Measurements from ENCODE around the gene FAT2.

FAT2 gene

DNA sequence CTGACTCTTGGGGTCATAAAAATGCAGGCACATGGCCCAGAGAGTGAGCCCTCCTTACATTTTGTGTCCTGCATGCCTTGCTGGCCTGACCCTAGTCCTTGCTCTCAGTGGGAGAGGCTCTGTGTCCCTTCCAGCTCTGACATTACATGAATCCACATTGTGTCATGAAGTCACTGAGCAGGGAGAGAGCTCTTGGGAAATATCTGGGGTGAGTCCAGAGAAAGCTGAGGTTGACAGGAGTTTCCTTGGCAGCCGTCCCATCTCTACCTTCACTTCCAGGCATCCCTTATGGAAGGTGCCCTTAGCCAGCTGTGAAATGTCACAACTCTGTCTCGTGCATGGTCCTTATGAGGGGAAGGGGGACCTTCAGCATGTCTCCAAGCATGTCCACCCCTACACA, 41.0 kb downstream of the FAT2 start:
- no peak for ATAC-seq
- no peak for TF ChIP-seq ZC3H10 (CRISPR knock-in tag; IDR thresholded peaks at IDR 0.05)
- TF ChIP-seq CSDC2 (CRISPR knock-in tag; IDR thresholded peaks at IDR 0.05), result no peak
- TF ChIP-seq, protein P1, sequence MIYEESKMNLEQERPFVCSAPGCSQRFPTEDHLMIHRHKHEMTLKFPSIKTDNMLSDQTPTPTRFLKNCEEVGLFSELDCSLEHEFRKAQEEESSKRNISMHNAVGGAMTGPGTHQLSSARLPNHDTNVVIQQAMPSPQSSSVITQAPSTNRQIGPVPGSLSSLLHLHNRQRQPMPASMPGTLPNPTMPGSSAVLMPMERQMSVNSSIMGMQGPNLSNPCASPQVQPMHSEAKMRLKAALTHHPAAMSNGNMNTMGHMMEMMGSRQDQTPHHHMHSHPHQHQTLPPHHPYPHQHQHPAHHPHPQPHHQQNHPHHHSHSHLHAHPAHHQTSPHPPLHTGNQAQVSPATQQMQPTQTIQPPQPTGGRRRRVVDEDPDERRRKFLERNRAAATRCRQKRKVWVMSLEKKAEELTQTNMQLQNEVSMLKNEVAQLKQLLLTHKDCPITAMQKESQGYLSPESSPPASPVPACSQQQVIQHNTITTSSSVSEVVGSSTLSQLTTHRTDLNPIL (CRISPR knock-in tag; IDR thresholded peaks at IDR 0.05; ENCODE audit: low read depth), result no peak
- TF ChIP-seq ZNF8 (CRISPR knock-in tag; IDR thresholded peaks at IDR 0.05), result no peak
- TF ChIP-seq TOX (CRISPR knock-in tag; IDR thresholded peaks at IDR 0.05; ENCODE audit: borderline replicate concordance), result no peak
- TF ChIP-seq ZFP30 (CRISPR knock-in tag; IDR thresholded peaks at IDR 0.05), result no peak
- no peak for TF ChIP-seq GLIS3 (CRISPR knock-in tag; IDR thresholded peaks at IDR 0.05)
- TF ChIP-seq TCF4 (CRISPR knock-in tag; IDR thresholded peaks at IDR 0.05; ENCODE audit: borderline replicate concordance), result no peak
- no peak for TF ChIP-seq ESRRG (CRISPR knock-in tag; IDR thresholded peaks at IDR 0.05)
- TF ChIP-seq, protein P2, sequence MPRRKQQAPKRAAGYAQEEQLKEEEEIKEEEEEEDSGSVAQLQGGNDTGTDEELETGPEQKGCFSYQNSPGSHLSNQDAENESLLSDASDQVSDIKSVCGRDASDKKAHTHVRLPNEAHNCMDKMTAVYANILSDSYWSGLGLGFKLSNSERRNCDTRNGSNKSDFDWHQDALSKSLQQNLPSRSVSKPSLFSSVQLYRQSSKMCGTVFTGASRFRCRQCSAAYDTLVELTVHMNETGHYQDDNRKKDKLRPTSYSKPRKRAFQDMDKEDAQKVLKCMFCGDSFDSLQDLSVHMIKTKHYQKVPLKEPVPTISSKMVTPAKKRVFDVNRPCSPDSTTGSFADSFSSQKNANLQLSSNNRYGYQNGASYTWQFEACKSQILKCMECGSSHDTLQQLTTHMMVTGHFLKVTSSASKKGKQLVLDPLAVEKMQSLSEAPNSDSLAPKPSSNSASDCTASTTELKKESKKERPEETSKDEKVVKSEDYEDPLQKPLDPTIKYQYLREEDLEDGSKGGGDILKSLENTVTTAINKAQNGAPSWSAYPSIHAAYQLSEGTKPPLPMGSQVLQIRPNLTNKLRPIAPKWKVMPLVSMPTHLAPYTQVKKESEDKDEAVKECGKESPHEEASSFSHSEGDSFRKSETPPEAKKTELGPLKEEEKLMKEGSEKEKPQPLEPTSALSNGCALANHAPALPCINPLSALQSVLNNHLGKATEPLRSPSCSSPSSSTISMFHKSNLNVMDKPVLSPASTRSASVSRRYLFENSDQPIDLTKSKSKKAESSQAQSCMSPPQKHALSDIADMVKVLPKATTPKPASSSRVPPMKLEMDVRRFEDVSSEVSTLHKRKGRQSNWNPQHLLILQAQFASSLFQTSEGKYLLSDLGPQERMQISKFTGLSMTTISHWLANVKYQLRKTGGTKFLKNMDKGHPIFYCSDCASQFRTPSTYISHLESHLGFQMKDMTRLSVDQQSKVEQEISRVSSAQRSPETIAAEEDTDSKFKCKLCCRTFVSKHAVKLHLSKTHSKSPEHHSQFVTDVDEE (CRISPR knock-in tag; IDR thresholded peaks at IDR 0.05), result no peak
- TF ChIP-seq ZFP3 (CRISPR knock-in tag; IDR thresholded peaks at IDR 0.05), result no peak
- TF ChIP-seq BACH2 (CRISPR knock-in tag; IDR thresholded peaks at IDR 0.05; ENCODE audit: borderline replicate concordance), result no peak
- no peak for TF ChIP-seq ZNF70 (CRISPR knock-in tag; IDR thresholded peaks at IDR 0.05)
- no peak for TF ChIP-seq ZNF565 (CRISPR knock-in tag; conservative IDR thresholded peaks at IDR 0.05; ENCODE audit: low read depth)
- TF ChIP-seq, protein P3, sequence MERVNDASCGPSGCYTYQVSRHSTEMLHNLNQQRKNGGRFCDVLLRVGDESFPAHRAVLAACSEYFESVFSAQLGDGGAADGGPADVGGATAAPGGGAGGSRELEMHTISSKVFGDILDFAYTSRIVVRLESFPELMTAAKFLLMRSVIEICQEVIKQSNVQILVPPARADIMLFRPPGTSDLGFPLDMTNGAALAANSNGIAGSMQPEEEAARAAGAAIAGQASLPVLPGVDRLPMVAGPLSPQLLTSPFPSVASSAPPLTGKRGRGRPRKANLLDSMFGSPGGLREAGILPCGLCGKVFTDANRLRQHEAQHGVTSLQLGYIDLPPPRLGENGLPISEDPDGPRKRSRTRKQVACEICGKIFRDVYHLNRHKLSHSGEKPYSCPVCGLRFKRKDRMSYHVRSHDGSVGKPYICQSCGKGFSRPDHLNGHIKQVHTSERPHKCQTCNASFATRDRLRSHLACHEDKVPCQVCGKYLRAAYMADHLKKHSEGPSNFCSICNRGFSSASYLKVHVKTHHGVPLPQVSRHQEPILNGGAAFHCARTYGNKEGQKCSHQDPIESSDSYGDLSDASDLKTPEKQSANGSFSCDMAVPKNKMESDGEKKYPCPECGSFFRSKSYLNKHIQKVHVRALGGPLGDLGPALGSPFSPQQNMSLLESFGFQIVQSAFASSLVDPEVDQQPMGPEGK (CRISPR knock-in tag; IDR thresholded peaks at IDR 0.05; ENCODE audit: borderline replicate concordance), result no peak
- no peak for TF ChIP-seq ISL1 (CRISPR knock-in tag; IDR thresholded peaks at IDR 0.05)
- TF ChIP-seq OSR1 (CRISPR knock-in tag; IDR thresholded peaks at IDR 0.05), result no peak

DNA sequence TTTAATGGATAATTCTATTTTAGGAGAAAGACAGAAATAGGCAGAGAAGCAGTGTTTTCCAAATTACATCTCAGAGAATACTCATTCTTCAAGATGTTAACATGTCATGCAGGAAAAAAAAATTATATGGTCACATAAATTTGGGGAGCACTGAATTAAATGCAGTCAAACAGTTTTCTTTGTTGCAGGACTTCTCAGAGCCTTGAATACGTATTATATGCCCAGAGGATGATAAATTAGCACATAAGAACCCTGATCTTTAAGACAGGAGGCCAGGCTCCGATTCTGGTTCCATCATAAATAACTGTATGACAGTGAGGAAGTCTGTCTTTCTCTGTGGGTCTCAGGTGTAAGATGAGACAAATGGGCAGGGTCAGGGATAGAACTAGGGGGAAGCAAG, 41.4 kb downstream of the FAT2 start:
- no peak for TF ChIP-seq PPARA (CRISPR knock-in tag; IDR thresholded peaks at IDR 0.05; ENCODE audit: borderline replicate concordance)
- TF ChIP-seq, protein P4, sequence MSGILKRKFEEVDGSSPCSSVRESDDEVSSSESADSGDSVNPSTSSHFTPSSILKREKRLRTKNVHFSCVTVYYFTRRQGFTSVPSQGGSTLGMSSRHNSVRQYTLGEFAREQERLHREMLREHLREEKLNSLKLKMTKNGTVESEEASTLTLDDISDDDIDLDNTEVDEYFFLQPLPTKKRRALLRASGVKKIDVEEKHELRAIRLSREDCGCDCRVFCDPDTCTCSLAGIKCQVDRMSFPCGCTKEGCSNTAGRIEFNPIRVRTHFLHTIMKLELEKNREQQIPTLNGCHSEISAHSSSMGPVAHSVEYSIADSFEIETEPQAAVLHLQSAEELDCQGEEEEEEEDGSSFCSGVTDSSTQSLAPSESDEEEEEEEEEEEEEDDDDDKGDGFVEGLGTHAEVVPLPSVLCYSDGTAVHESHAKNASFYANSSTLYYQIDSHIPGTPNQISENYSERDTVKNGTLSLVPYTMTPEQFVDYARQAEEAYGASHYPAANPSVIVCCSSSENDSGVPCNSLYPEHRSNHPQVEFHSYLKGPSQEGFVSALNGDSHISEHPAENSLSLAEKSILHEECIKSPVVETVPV (CRISPR knock-in tag; IDR thresholded peaks at IDR 0.05), result no peak
- no peak for TF ChIP-seq RARB (CRISPR knock-in tag; IDR thresholded peaks at IDR 0.05)
- TF ChIP-seq ISL1 (CRISPR knock-in tag; IDR thresholded peaks at IDR 0.05), result no peak
- no peak for TF ChIP-seq ZC3H10 (CRISPR knock-in tag; IDR thresholded peaks at IDR 0.05)
- TF ChIP-seq CSDC2 (CRISPR knock-in tag; IDR thresholded peaks at IDR 0.05), result no peak
- TF ChIP-seq GLIS3 (CRISPR knock-in tag; IDR thresholded peaks at IDR 0.05), result no peak
- no peak for TF ChIP-seq ZNF70 (CRISPR knock-in tag; IDR thresholded peaks at IDR 0.05)
- no peak for TF ChIP-seq ZNF565 (CRISPR knock-in tag; conservative IDR thresholded peaks at IDR 0.05; ENCODE audit: low read depth)
- TF ChIP-seq, protein P1 (CRISPR knock-in tag; IDR thresholded peaks at IDR 0.05; ENCODE audit: low read depth), result no peak
- TF ChIP-seq OSR1 (CRISPR knock-in tag; IDR thresholded peaks at IDR 0.05), result no peak
- TF ChIP-seq ZFP30 (CRISPR knock-in tag; IDR thresholded peaks at IDR 0.05), result no peak
- TF ChIP-seq BACH2 (CRISPR knock-in tag; IDR thresholded peaks at IDR 0.05; ENCODE audit: borderline replicate concordance), result no peak
- TF ChIP-seq, protein P3 (CRISPR knock-in tag; IDR thresholded peaks at IDR 0.05; ENCODE audit: borderline replicate concordance), result no peak
- no peak for TF ChIP-seq ESRRG (CRISPR knock-in tag; IDR thresholded peaks at IDR 0.05)
- TF ChIP-seq ZNF8 (CRISPR knock-in tag; IDR thresholded peaks at IDR 0.05), result no peak
- TF ChIP-seq, protein P2 (CRISPR knock-in tag; IDR thresholded peaks at IDR 0.05), result no peak
- no peak for TF ChIP-seq TOX (CRISPR knock-in tag; IDR thresholded peaks at IDR 0.05; ENCODE audit: borderline replicate concordance)
- TF ChIP-seq, protein P5, sequence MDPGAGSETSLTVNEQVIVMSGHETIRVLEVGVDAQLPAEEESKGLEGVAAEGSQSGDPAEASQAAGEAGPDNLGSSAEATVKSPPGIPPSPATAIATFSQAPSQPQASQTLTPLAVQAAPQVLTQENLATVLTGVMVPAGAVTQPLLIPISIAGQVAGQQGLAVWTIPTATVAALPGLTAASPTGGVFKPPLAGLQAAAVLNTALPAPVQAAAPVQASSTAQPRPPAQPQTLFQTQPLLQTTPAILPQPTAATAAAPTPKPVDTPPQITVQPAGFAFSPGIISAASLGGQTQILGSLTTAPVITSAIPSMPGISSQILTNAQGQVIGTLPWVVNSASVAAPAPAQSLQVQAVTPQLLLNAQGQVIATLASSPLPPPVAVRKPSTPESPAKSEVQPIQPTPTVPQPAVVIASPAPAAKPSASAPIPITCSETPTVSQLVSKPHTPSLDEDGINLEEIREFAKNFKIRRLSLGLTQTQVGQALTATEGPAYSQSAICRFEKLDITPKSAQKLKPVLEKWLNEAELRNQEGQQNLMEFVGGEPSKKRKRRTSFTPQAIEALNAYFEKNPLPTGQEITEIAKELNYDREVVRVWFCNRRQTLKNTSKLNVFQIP (CRISPR knock-in tag; IDR thresholded peaks at IDR 0.05; ENCODE audit: borderline replicate concordance, low read depth), result no peak
- ATAC-seq, result no peak

All from SK-N-SH treated with all-trans-retinoic acid at 6 μM for 48 hours (cell line).